Activated B cell treated with CpG ODN at 0.5 μM for 24 hours (primary cell): Measurements from ENCODE around the gene TWIST2. TPM values are rescaled to one million over a fixed set of nuclear protein-coding genes. Genes with fewer than 3 reads are reported as not detected.

Source experiments
- ATAC-seq: fragments of 200-7000 bp; cut with Tn5 transposase; one replicate; pipeline ENCODE4 v1.10.0; 2021; ENCODE audit warnings: low read depth, mild to moderate bottlenecking, moderate library complexity
- CTCF ChIA-PET: fragments of 350-600 bp; sonication (Branson Sonifier 250); formaldehyde crosslinking; loops from one replicate; lab custom pipeline; 2021; ENCODE audit warnings: antibody characterized with exemption; lab: Charles Lee
- POLR2A ChIA-PET: fragments of 350-600 bp; sonication (Branson Sonifier 250); formaldehyde crosslinking; loops from one replicate; lab custom pipeline; 2021; ENCODE audit warnings: antibody characterized with exemption; lab: Charles Lee
- DNase-seq: peaks from one replicate; pipeline ENCODE4 v3.0.0; 2022
- H3K27ac Mint-ChIP-seq: one replicate; pipeline ENCODE4 v1.8.0; 2020; ENCODE audit warnings: mixed read lengths
- H3K27me3 Mint-ChIP-seq: one replicate; pipeline ENCODE4 v1.8.0; 2021; ENCODE audit warnings: mixed read lengths
- H3K36me3 Mint-ChIP-seq: one replicate; pipeline ENCODE4 v1.8.0; 2021; ENCODE audit warnings: low read depth, mixed read lengths
- H3K4me1 Mint-ChIP-seq: one replicate; pipeline ENCODE4 v1.8.0; 2021; ENCODE audit warnings: mixed read lengths
- H3K4me3 Mint-ChIP-seq: one replicate; pipeline ENCODE4 v1.8.0; 2020; ENCODE audit warnings: mild to moderate bottlenecking, mixed read lengths
- H3K9me3 Mint-ChIP-seq: one replicate; pipeline ENCODE4 v1.8.0; 2020; ENCODE audit warnings: mixed read lengths
- CTCF ChIP-seq: fragments of 200-600 bp; IDR thresholded peaks from one replicate; pipeline ENCODE4 v1.8.0; 2022; ENCODE audit warnings: antibody characterized with exemption, mild to moderate bottlenecking
- intact Hi-C: fragments of 100-400 bp; cut with micrococcal nuclease; formaldehyde crosslinking; loops from one replicate; pipeline ENCODE4 v1.15.1; 2024
- total RNA-seq: library from RNA; stranded (reverse); gene quantifications from 2 replicates; pipeline ENCODE4 v1.2.3, GENCODE V29; 2022

TWIST2 gene
- total RNA-seq, 1 donor from 2014 or later: not detected

- Mint-ChIP-seq H3K4me3 (no peak overlapping the region), H3K36me3 (no peaks in the 10 kb centered on the region), H3K27ac (no peak overlapping the region), H3K9me3 (no peaks in the 10 kb centered on the region), H3K27me3 (peaks cover 2% of the 10 kb centered on the region), H3K4me1 (no peaks in the 10 kb centered on the region)
- ChIA-PET CTCF (no interaction called here), POLR2A (no interaction called here)
- no peak for DNase-seq
- no peak for ATAC-seq
- no peak for TF ChIP-seq CTCF
- intact Hi-C loops: no loop called here
These were observed 68.4 kb downstream of the TWIST2 start for GRCh38 chr2:238916176-238916874.

DNA sequence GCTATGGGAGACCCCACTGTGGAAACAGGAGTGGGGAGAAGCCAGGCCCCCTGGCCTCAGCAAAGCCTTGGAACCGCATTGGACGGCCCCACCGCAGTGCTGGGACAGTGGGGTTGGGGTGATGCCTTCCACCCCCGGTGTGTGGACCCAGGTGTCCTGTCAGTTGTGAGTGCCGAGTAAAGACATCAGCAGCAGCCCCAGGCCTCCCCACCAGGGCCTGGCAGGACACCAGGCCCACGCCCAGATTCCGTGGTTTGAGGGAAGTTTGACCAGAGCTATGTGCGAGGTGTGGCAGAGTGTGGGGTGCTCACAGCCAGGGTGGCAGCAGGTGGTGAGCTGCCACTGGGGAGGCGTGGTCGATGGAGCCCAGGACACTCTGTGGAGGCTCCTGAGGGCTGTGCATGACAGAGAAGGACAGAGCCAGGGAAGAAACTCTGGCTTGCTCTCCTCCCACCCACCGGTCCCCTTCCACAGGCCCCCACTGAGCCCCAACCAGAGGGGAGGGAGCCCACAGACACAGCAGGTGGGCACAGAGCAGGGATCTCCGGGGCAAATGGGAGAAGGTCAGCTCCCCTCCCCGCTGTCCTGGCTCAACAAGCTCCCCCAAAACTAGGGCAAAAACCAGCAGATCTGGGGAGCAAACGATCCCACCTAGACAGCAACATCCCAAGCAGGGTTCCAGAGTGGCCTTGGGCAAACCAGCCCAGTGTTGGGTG lies 69.1 kb downstream of the TWIST2 start:
- H3K36me3 Mint-ChIP-seq: no peaks in the 10 kb centered on the region
- POLR2A ChIA-PET: no interaction called here
- H3K27ac Mint-ChIP-seq: no peak overlapping the region
- H3K4me3 Mint-ChIP-seq: no peak overlapping the region
- TF ChIP-seq CTCF: no peak
- H3K9me3 Mint-ChIP-seq: no peaks in the 10 kb centered on the region
- no peaks in the 10 kb centered on the region for H3K4me1 Mint-ChIP-seq
- peaks cover 2% of the 10 kb centered on the region for H3K27me3 Mint-ChIP-seq
- CTCF ChIA-PET: no interaction called here
- intact Hi-C loops: no loop called here
- DNase-seq (no peak), ATAC-seq (no peak)

DNA sequence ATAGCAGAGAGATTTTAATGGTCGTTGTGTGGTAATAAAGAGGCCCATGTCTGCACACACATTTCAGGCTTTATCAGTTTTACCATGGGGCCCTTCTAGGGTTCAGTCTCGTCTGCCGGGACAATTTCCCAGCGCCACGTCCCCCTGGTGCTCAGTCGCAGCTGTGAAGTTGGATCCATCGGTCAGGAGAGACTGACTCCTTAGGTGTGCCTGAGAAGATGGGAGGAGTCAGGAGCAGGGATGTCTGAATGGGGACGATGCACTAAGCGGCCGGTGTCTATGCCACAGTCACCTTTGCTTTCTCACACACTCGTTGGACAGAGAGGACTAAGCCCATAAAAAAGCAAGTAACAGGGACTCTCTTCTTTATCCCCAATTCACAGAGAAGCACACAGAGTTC lies 71.4 kb downstream of the TWIST2 start:
- H3K27ac Mint-ChIP-seq: no peak overlapping the region
- DNase-seq: no peak
- CTCF ChIA-PET: no interaction called here
- H3K4me1 Mint-ChIP-seq: no peaks in the 10 kb centered on the region
- no peaks in the 10 kb centered on the region for H3K9me3 Mint-ChIP-seq
- TF ChIP-seq CTCF: no peak
- no peak for ATAC-seq
- POLR2A ChIA-PET: no interaction called here
- peaks cover 2% of the 10 kb centered on the region for H3K27me3 Mint-ChIP-seq
- no peak overlapping the region for H3K4me3 Mint-ChIP-seq
- intact Hi-C loops: no loop called here
- H3K36me3 Mint-ChIP-seq: no peaks in the 10 kb centered on the region

DNA sequence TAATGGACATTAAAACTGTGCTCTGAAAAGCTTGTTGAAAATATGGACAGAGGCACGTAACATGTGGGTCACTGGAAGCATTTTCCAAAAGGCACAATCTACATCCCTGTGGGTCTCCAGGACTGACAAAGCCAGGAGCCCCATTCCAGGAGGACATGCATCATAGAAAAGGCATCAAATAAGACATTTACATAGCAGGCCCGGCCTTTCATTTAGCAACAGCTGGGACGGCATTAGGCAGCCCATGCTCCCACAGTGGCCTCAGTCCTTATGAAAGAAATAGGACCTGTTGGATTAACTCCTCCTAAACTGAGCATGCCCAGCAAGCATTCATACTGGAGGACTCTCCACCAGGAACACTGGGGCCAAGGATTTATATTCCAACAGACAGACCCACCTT lies 72.2 kb downstream of the TWIST2 start:
- CTCF ChIA-PET: no interaction called here
- Mint-ChIP-seq H3K4me3 (no peak overlapping the region), H3K27me3 (peaks cover 2% of the 10 kb centered on the region), H3K4me1 (no peaks in the 10 kb centered on the region), H3K9me3 (no peaks in the 10 kb centered on the region), H3K36me3 (no peaks in the 10 kb centered on the region), H3K27ac (no peak overlapping the region)
- no peak for ATAC-seq
- POLR2A ChIA-PET: no interaction called here
- intact Hi-C loops: no loop called here
- TF ChIP-seq CTCF: no peak
- no peak for DNase-seq

DNA sequence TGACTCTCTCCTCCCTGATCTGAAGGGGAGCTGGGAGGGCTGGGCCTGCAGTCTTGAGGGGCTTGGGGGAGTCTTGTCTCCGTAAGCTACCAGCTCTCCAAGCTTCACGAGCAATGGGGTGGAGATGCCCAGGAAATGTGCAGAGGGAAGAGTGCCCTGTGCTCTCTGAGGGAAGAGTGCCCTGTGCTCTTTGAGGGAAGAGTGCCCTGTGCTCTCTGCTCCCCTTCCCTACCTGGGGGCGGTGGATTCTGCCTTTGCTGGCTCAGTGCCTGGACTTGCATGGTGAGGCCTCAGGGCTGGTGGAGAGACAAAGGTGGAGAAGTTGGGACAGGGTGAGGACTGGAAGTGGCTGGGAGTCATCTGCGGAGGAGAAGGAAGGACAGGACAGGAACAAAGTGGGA lies 72.7 kb downstream of the TWIST2 start:
- no peak for ATAC-seq
- no peaks in the 10 kb centered on the region for H3K36me3 Mint-ChIP-seq
- TF ChIP-seq CTCF: no peak
- no peaks in the 10 kb centered on the region for H3K27me3 Mint-ChIP-seq
- POLR2A ChIA-PET: no interaction called here
- CTCF ChIA-PET: no interaction called here
- intact Hi-C loops: no loop called here
- no peak overlapping the region for H3K4me3 Mint-ChIP-seq
- no peak for DNase-seq
- H3K27ac Mint-ChIP-seq: no peak overlapping the region
- H3K4me1 Mint-ChIP-seq: no peaks in the 10 kb centered on the region
- H3K9me3 Mint-ChIP-seq: no peaks in the 10 kb centered on the region
